H1 (cell line): ENCODE data around the gene ZNF30. TPM values are rescaled to one million over a fixed set of nuclear protein-coding genes. Genes with fewer than 3 reads are reported as not detected.

ENCODE experiments used
- ASH2L ChIP-seq: fragments of 200-600, 300-600 bp; sonication (generic); IDR thresholded peaks from one replicate; pipeline ENCODE4 v1.7.1; 2017; ENCODE audit warnings: low read length
- BCL11A ChIP-seq, 2 experiments: IDR thresholded peaks; one replicate each; pipeline ENCODE4 v1.6.1; 2011; ENCODE audit warnings: low read depth in 2 of 2, low read length in 2 of 2, mild to moderate bottlenecking in 2 of 2
- CBX5 ChIP-seq: fragments of 300-800, 300-1000 bp; sonication (generic); IDR thresholded peaks from 2 replicates; pipeline ENCODE4 v1.7.1; 2016; ENCODE audit warnings: antibody characterized with exemption, low read length, low read depth
- CEBPB ChIP-seq: IDR thresholded peaks from 2 replicates; pipeline ENCODE4 v1.6.1; 2012; ENCODE audit warnings: low read depth, low read length
- CHD2 ChIP-seq: IDR thresholded peaks from 2 replicates; pipeline ENCODE4 v1.6.1; 2012; ENCODE audit warnings: low read length, improper control_type of control experiment
- CTCF ChIP-seq, 3 experiments: IDR thresholded peaks; 1 replicate in 2 of 3; 2 replicates in 1 of 3; pipeline versions ENCODE4 v1.5.1 to v1.6.1; 2011; ENCODE audit warnings: low read length in 3 of 3, mild to moderate bottlenecking in 3 of 3, inconsistent platforms in 2 of 3, low read depth in 1 of 3, moderate library complexity in 1 of 3; ENCODE audit not compliant: insufficient read depth in 1 of 3; ENCODE audit errors: control extremely low read depth in 1 of 3
- E2F6 ChIP-seq: IDR thresholded peaks from 2 replicates; pipeline ENCODE4 v1.6.1; 2012; ENCODE audit warnings: inconsistent platforms
- KDM4A ChIP-seq: IDR thresholded peaks from one replicate; pipeline ENCODE4 v1.7.1; 2012; ENCODE audit warnings: low read depth, mild to moderate bottlenecking, moderate library complexity, low read length, inconsistent platforms; ENCODE audit not compliant: severe bottlenecking
- MAFK ChIP-seq: IDR thresholded peaks from 2 replicates; pipeline ENCODE4 v1.6.1; 2012; ENCODE audit warnings: low read depth, mild to moderate bottlenecking, improper control_type of control experiment, low read length
- POLR2A ChIP-seq, 2 experiments: IDR thresholded peaks; 1 replicate in 1 of 2; 2 replicates in 1 of 2; pipeline ENCODE4 v1.6.1; 2011; ENCODE audit warnings: low read depth in 2 of 2, low read length in 2 of 2, mild to moderate bottlenecking in 2 of 2; ENCODE audit errors: control extremely low read depth in 1 of 2
- POU5F1 ChIP-seq: IDR thresholded peaks from 2 replicates; pipeline ENCODE4 v1.6.1; 2011; ENCODE audit warnings: low read depth, mild to moderate bottlenecking, low read length, moderate library complexity
- RAD21 ChIP-seq, 2 experiments: IDR thresholded peaks in 1 of 2; conservative IDR thresholded peaks in 1 of 2; 2 replicates each; pipeline ENCODE4 v1.6.1; 2011; ENCODE audit warnings: low read depth in 2 of 2, low read length in 2 of 2, improper control_type of control experiment in 1 of 2, inconsistent platforms in 1 of 2, mild to moderate bottlenecking in 1 of 2, moderate library complexity in 1 of 2
- RXRA ChIP-seq: IDR thresholded peaks from 2 replicates; pipeline ENCODE4 v1.6.1; 2011; ENCODE audit warnings: low read depth, mild to moderate bottlenecking, low read length, moderate library complexity; ENCODE audit not compliant: insufficient read depth
- SIN3A ChIP-seq, 2 experiments: IDR thresholded peaks in 1 of 2; conservative IDR thresholded peaks in 1 of 2; 2 replicates each; pipeline ENCODE4 v1.6.1; 2011 to 2012; ENCODE audit warnings: low read length in 2 of 2, improper control_type of control experiment in 1 of 2, low read depth in 1 of 2, mild to moderate bottlenecking in 1 of 2
- SP2 ChIP-seq: IDR thresholded peaks from 2 replicates; pipeline ENCODE4 v1.6.1; 2012; ENCODE audit warnings: mild to moderate bottlenecking, low read length, inconsistent platforms
- TBP ChIP-seq: IDR thresholded peaks from 2 replicates; pipeline ENCODE4 v1.6.1; 2011; ENCODE audit warnings: low read depth, low read length, improper control_type of control experiment
- TEAD4 ChIP-seq: IDR thresholded peaks from 2 replicates; pipeline ENCODE4 v1.6.1; 2012; ENCODE audit warnings: low read depth, low read length, inconsistent platforms, mixed read lengths
- YY1 ChIP-seq: IDR thresholded peaks from 2 replicates; pipeline ENCODE4 v1.6.1; 2011; ENCODE audit warnings: low read depth, mild to moderate bottlenecking, low read length
- ZNF274 ChIP-seq: IDR thresholded peaks from 2 replicates; pipeline ENCODE4 v1.7.0; 2012; ENCODE audit warnings: low read length, borderline replicate concordance; ENCODE audit errors: extremely low read depth
- polyA plus RNA-seq, 7 experiments: library from polyadenylated mRNA; depleted of rRNA in 3 of 7; stranded (reverse) in 5 of 7; unstranded in 2 of 7; fragments of >200 nt in 5 of 7; fragments of 200-250 nt in 2 of 7; gene quantifications; 1 replicate in 5 of 7; 2 replicates in 1 of 7; 4 replicates in 1 of 7; pipeline versions ENCODE4 v1.2.1 to v1.2.3, GENCODE V29; 2011 to 2013; ENCODE audit warnings: missing spikeins in 2 of 7, mixed read lengths in 2 of 7
- total RNA-seq: library from RNA; stranded (reverse); fragmentation: NEBNext Ultra II Directional; extraction: Animal tissue kit (Norgen Biotek cat#: 25700); gene quantifications from 2 replicates; pipeline ENCODE4 v1.2.1, GENCODE V29; 2021
- TF ChIP-seq, protein P1 (sequence below): IDR thresholded peaks from 2 replicates; pipeline ENCODE4 v1.6.1; 2011; ENCODE audit warnings: low read length, improper control_type of control experiment

Gene ZNF30
- total and polyA plus RNA-seq, 2 of the 8 experiments (the other 6 are each of a cell fraction or from before 2014, with no cell fraction given): 2.0 to 4.7 TPM

DNA sequence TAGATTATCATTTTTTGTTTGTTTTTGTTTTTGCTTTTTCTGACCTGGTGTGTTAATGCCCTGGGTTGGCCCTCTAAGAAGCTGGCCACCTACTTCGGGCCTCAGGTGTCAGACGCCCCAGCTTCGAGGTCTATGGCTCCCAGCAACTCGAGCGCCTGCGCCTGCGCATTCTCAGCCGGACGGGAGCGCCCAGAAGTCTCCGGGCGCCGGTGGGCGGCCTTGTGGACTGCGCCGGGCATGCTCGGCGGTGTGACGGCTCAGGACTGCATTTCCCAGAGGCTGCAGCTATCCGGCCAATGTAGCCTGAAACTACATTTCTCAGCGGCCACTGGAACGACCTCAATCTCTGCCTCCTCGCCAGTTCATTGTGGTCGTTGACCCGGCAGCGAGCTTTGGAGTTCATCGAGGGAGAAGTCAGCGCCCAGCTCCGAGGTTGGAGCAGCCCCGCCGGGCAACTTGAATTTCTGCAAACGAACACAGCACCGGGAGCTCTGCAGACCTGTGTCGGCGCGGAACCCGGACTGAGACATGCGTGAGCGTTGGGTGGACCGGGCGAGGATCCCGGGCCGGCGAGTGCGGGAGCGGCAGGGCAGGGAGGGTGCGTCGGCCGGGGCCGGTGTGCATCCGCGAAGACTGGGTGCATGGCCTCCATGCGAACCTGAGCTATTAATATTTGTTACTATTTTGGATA, at the start of gene ZNF30 (continued):
- no peak for TF ChIP-seq ZNF274
- no peak for TF ChIP-seq CBX5
- peak; percentile 41 to 84 for TF ChIP-seq POLR2A (IDR thresholded peaks at IDR 0.05; ENCODE audit: control extremely low read depth in 1 of 2, low read depth in 2 of 2, low read length in 2 of 2)
- TF ChIP-seq MAFK: no peak
- TF ChIP-seq, protein P1, sequence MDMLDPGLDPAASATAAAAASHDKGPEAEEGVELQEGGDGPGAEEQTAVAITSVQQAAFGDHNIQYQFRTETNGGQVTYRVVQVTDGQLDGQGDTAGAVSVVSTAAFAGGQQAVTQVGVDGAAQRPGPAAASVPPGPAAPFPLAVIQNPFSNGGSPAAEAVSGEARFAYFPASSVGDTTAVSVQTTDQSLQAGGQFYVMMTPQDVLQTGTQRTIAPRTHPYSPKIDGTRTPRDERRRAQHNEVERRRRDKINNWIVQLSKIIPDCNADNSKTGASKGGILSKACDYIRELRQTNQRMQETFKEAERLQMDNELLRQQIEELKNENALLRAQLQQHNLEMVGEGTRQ: no peak
- no peak for TF ChIP-seq SP2
- peak; percentile 59 for TF ChIP-seq E2F6
- TF ChIP-seq TBP: peak; percentile 95
- TF ChIP-seq ASH2L: peak; percentile 80
- peak; percentile 31; the same call in 1 of the 2 replicates for TF ChIP-seq YY1
- peak; percentile 87 for TF ChIP-seq KDM4A
- TF ChIP-seq CTCF (IDR thresholded peaks at IDR 0.05; ENCODE audit: control extremely low read depth in 1 of 3, insufficient read depth in 1 of 3, low read depth in 1 of 3, low read length in 3 of 3): 0 out of 4 replicates have a peak, but pooled peaks of 1 of the 3 experiments have one; percentile 21
- peak; percentile 64 for TF ChIP-seq CHD2
- TF ChIP-seq BCL11A (IDR thresholded peaks at IDR 0.05; ENCODE audit: low read depth in 2 of 2, low read length in 2 of 2): no peak
- no peak for TF ChIP-seq POU5F1
- 0 out of 4 replicates have a peak, but pooled peaks have one; percentile 1 to 2 for TF ChIP-seq RAD21 (IDR thresholded peaks at IDR 0.05 in 1 of 2, conservative IDR thresholded peaks at IDR 0.05 in 1 of 2; ENCODE audit: low read depth in 2 of 2, low read length in 2 of 2)
- no peak for TF ChIP-seq RXRA
- no peak for TF ChIP-seq CEBPB
- peak in 1 of 2 experiments; percentile 83; a peak in 2 of 4 replicates for TF ChIP-seq SIN3A (conservative IDR thresholded peaks at IDR 0.05 in 1 of 2, IDR thresholded peaks at IDR 0.05 in 1 of 2; ENCODE audit: low read depth in 1 of 2, low read length in 2 of 2)
- 0 out of 2 replicates have a peak, but pooled peaks have one; percentile 12 for TF ChIP-seq TEAD4
